ENCODE measurements around the gene DNAJB14. TPM values are rescaled to one million over a fixed set of nuclear protein-coding genes. Genes with fewer than 3 reads are reported as not detected.

DNAJB14 gene
- total RNA-seq, 1 experiment from 2014 or later = 39.9 TPM

DNA sequence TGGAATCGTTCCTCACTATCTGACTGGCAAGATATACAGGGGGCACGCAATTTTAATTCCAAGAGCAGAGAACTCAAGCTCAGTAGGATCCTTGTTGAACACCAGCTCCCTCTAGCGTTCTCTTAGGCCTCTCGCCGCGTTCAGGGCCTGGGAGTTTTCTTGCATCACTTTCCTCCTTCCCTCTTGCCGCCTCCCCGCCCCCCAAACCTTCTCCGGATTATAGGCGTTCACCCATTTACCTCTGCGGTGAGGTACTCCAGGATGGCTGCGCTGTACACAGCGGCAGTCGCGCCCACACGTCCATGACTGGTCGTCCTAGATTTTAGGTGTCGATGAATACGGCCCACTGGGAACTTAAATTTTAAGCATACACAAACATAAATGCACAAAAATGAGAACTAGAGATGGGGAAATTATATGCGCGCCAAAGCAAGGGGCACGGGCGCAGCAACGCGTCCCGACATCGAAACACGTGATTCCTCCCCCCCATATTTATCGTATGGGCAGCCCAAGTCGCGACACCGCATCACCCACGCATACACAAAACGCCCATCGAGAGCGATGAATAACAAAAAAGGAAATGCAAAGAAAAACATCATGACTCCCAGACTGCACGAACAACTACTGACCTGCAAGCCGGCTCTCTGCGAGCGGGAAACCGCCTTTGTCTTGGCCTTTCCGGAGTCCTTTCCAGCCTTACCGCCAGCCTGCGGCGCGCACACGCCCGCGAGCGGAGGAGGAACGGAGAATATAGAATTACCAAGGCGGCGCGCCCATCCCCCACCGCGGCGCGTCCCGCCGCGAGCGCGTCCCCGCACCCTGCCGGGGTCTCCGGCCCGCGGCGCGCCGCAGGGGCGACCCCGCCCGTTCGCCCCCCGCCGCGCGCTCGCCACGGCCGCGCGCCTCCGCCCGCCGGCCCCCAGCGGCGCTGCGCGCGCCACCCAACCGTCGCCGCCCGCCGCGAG is 2.9 kb upstream of the DNAJB14 start:
- Mint-ChIP-seq H3K36me3 (peaks cover 3% of the 10 kb centered on the region; the same call in 1 of the 2 replicates), H3K4me3 (no peak overlapping the region), H3K27me3 (ENCODE audit: low read depth) (no peaks in the 10 kb centered on the region), H3K9me3 (no peaks in the 10 kb centered on the region), H3K27ac (no peak overlapping the region), H3K4me1 (peaks cover 12% of the 10 kb centered on the region)
- DNase-seq (ENCODE audit: low spot score) (peak; percentile 90), ATAC-seq (peak; percentile 16)
- POLR2A ChIA-PET = interaction anchor here (1.0 to 1.8 kb wide), 4 partner anchors 9 to 106 kb away, joined by 3 to 9 read pairs (median 7); partner anchors contain the start of gene LAMTOR3
- CTCF ChIA-PET = interaction anchor here (0.6 to 1.4 kb wide), 6 partner anchors 9 to 144 kb away, joined by 3 to 6 read pairs (median 4); partner anchors contain the start of gene LAMTOR3
- TF ChIP-seq ZMAT4 (CRISPR knock-in tag; IDR thresholded peaks at IDR 0.05) (peak; percentile 82), ATF1 (CRISPR knock-in tag; IDR thresholded peaks at IDR 0.05) (no peak; the same call in 1 of the 2 replicates), FOXP1 (CRISPR knock-in tag; IDR thresholded peaks at IDR 0.05; ENCODE audit: borderline replicate concordance) (peak; percentile 44; the same call in 1 of the 2 replicates), RORB (CRISPR knock-in tag; IDR thresholded peaks at IDR 0.05) (peak; percentile 6; the same call in 1 of the 2 replicates), TEAD4 (CRISPR knock-in tag; IDR thresholded peaks at IDR 0.05) (no peak), ZNF281 (CRISPR knock-in tag; IDR thresholded peaks at IDR 0.05) (peak; percentile 88; the same call in 1 of the 2 replicates), GABPB1 (CRISPR knock-in tag; IDR thresholded peaks at IDR 0.05) (peak; percentile 98), AFF4 (CRISPR knock-in tag; IDR thresholded peaks at IDR 0.05; ENCODE audit: borderline replicate concordance) (peak; percentile 83; the same call in 1 of the 2 replicates), KAT7 (CRISPR knock-in tag; IDR thresholded peaks at IDR 0.05; ENCODE audit: borderline replicate concordance) (0 out of 2 replicates have a peak, but pooled peaks have one; percentile 64), CREM (CRISPR knock-in tag; IDR thresholded peaks at IDR 0.05) (no peak), MYBL2 (CRISPR knock-in tag; IDR thresholded peaks at IDR 0.05) (peak; percentile 37; the same call in 1 of the 2 replicates), SP1 (CRISPR knock-in tag; conservative IDR thresholded peaks at IDR 0.05) (peak; percentile 35; the same call in 1 of the 2 replicates), CTCF (IDR thresholded peaks at IDR 0.05) (peak; percentile 59), NFATC4 (CRISPR knock-in tag; IDR thresholded peaks at IDR 0.05) (peak; percentile 59; the same call in 1 of the 2 replicates), OVOL2 (CRISPR knock-in tag; IDR thresholded peaks at IDR 0.05; ENCODE audit: borderline replicate concordance) (no peak), ZNF671 (CRISPR knock-in tag; IDR thresholded peaks at IDR 0.05) (no peak; the same call in 1 of the 2 replicates)
- TF ChIP-seq, protein P1, sequence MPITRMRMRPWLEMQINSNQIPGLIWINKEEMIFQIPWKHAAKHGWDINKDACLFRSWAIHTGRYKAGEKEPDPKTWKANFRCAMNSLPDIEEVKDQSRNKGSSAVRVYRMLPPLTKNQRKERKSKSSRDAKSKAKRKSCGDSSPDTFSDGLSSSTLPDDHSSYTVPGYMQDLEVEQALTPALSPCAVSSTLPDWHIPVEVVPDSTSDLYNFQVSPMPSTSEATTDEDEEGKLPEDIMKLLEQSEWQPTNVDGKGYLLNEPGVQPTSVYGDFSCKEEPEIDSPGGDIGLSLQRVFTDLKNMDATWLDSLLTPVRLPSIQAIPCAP (CRISPR knock-in tag; IDR thresholded peaks at IDR 0.05) = no peak
- TF ChIP-seq, protein P2, sequence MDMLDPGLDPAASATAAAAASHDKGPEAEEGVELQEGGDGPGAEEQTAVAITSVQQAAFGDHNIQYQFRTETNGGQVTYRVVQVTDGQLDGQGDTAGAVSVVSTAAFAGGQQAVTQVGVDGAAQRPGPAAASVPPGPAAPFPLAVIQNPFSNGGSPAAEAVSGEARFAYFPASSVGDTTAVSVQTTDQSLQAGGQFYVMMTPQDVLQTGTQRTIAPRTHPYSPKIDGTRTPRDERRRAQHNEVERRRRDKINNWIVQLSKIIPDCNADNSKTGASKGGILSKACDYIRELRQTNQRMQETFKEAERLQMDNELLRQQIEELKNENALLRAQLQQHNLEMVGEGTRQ (CRISPR knock-in tag; IDR thresholded peaks at IDR 0.05) = peak; percentile 74
- TF ChIP-seq, protein P3, sequence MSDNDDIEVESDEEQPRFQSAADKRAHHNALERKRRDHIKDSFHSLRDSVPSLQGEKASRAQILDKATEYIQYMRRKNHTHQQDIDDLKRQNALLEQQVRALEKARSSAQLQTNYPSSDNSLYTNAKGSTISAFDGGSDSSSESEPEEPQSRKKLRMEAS (CRISPR knock-in tag; IDR thresholded peaks at IDR 0.05) = peak; percentile 74
- TF ChIP-seq, protein P4, sequence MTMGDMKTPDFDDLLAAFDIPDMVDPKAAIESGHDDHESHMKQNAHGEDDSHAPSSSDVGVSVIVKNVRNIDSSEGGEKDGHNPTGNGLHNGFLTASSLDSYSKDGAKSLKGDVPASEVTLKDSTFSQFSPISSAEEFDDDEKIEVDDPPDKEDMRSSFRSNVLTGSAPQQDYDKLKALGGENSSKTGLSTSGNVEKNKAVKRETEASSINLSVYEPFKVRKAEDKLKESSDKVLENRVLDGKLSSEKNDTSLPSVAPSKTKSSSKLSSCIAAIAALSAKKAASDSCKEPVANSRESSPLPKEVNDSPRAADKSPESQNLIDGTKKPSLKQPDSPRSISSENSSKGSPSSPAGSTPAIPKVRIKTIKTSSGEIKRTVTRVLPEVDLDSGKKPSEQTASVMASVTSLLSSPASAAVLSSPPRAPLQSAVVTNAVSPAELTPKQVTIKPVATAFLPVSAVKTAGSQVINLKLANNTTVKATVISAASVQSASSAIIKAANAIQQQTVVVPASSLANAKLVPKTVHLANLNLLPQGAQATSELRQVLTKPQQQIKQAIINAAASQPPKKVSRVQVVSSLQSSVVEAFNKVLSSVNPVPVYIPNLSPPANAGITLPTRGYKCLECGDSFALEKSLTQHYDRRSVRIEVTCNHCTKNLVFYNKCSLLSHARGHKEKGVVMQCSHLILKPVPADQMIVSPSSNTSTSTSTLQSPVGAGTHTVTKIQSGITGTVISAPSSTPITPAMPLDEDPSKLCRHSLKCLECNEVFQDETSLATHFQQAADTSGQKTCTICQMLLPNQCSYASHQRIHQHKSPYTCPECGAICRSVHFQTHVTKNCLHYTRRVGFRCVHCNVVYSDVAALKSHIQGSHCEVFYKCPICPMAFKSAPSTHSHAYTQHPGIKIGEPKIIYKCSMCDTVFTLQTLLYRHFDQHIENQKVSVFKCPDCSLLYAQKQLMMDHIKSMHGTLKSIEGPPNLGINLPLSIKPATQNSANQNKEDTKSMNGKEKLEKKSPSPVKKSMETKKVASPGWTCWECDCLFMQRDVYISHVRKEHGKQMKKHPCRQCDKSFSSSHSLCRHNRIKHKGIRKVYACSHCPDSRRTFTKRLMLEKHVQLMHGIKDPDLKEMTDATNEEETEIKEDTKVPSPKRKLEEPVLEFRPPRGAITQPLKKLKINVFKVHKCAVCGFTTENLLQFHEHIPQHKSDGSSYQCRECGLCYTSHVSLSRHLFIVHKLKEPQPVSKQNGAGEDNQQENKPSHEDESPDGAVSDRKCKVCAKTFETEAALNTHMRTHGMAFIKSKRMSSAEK (CRISPR knock-in tag; IDR thresholded peaks at IDR 0.05; ENCODE audit: borderline replicate concordance) = no peak

Data from WTC11 (cell line).